Epithelial cell of proximal tubule (primary cell): Measurements from ENCODE around the gene CRYL1. TPM values are rescaled to one million over a fixed set of nuclear protein-coding genes. Genes with fewer than 3 reads are reported as not detected.

Source experiments
- DNase-seq: peaks from one replicate; pipeline ENCODE4 v3.0.0-alpha.2; 2011; ENCODE audit warnings: low read depth
- H3K4me3 ChIP-seq: 2 replicates; pipeline ENCODE4 v1.5.1; 2011; ENCODE audit warnings: low read depth, mild to moderate bottlenecking, low read length
- CTCF ChIP-seq: conservative IDR thresholded peaks from 2 replicates; pipeline ENCODE4 v1.5.1; 2012; ENCODE audit warnings: low read depth, mild to moderate bottlenecking, low read length
- total RNA-seq: library from RNA; depleted of rRNA; stranded (reverse); fragments of >200 nt; gene quantifications from 2 replicates; pipeline ENCODE4 v1.2.3, GENCODE V29; 2015

The CRYL1 gene
- 18.7 and 41.3 TPM in 2 replicates for total RNA-seq

GRCh38 chr13:20525601-20526544 is at the start of gene CRYL1:
Gene CRYL1 (minus strand): TSS chr13:20525857. CDS start chr13:20525794, 63 bp downstream.
- no peak for DNase-seq
- H3K4me3 ChIP-seq, result peak within 1 kb of the TSS; percentile 93
- no peak for TF ChIP-seq CTCF

- DNase-seq, result no peak
- no peak for TF ChIP-seq CTCF
- H3K4me3 ChIP-seq, result no peak overlapping the region
Observed at GRCh38 chr13:20573636-20574035, 48.0 kb upstream of the CRYL1 start.

GRCh38 chr13:20573186-20573585 is 47.5 kb upstream of the CRYL1 start:
- TF ChIP-seq CTCF, result no peak
- H3K4me3 ChIP-seq, result no peak overlapping the region
- DNase-seq, result no peak

GRCh38 chr13:20571676-20572075 is 46.0 kb upstream of the CRYL1 start:
- TF ChIP-seq CTCF, result no peak
- no peak for DNase-seq
- H3K4me3 ChIP-seq, result no peak overlapping the region

- no peak for TF ChIP-seq CTCF
- DNase-seq, result no peak
- H3K4me3 ChIP-seq, result no peak overlapping the region
Observed at GRCh38 chr13:20570517-20570916, 44.9 kb upstream of the CRYL1 start.

- no peak for TF ChIP-seq CTCF
- H3K4me3 ChIP-seq, result peak overlapping the region; percentile 73
- DNase-seq, result no peak
Observed at GRCh38 chr13:20567881-20568528, 42.3 kb upstream of the CRYL1 start.
